Measurements from ENCODE around the gene NEURL1B.

Gene NEURL1B

GRCh38 chr5:172686111-172686510 is 45.0 kb downstream of the NEURL1B start:
- no peak for TF ChIP-seq ZNF354C (tag by site-specific recombination; IDR thresholded peaks at IDR 0.05; ENCODE audit: borderline replicate concordance, low read depth)
- no peak for TF ChIP-seq ZEB2 (tag by site-specific recombination; IDR thresholded peaks at IDR 0.05)
- H3K36me3 ChIP-seq (ENCODE audit: control insufficient read depth in 2 of 2, insufficient read depth in 1 of 2, low read length in 2 of 2), result no peaks in the 10 kb centered on the region
- H3K4me1 ChIP-seq (ENCODE audit: control insufficient read depth, insufficient read depth, low read length), result no peaks in the 10 kb centered on the region
- POLR2A ChIA-PET, result no interaction called here
- H3K4me3 ChIP-seq (ENCODE audit: low read depth, low read length), result no peak overlapping the region
- H3K9me3 ChIP-seq (ENCODE audit: control insufficient read depth, insufficient read depth, low read depth, low read length), result no peaks in the 10 kb centered on the region
- CTCF ChIA-PET, result interaction anchor here (0.7 to 2.1 kb wide), 3 partner anchors 11 to 207 kb away, joined by 3 to 11 read pairs (median 11); no protein-coding TSS in a partner anchor
- H3K27ac ChIP-seq (ENCODE audit: extremely low read depth, low read depth, low read length), result no peak overlapping the region

GRCh38 chr5:172686539-172687390 is 45.7 kb downstream of the NEURL1B start:
- POLR2A ChIA-PET, result no interaction called here
- H3K36me3 ChIP-seq (ENCODE audit: control insufficient read depth in 2 of 2, insufficient read depth in 1 of 2, low read length in 2 of 2), result no peaks in the 10 kb centered on the region
- no peak overlapping the region for H3K4me3 ChIP-seq (ENCODE audit: low read depth, low read length)
- CTCF ChIA-PET, result interaction anchor here (0.6 to 2.4 kb wide), 5 partner anchors 10 to 573 kb away, joined by 3 to 11 read pairs (median 4); no protein-coding TSS in a partner anchor
- no peak overlapping the region for H3K27ac ChIP-seq (ENCODE audit: extremely low read depth, low read depth, low read length)
- H3K4me1 ChIP-seq (ENCODE audit: control insufficient read depth, insufficient read depth, low read length), result no peaks in the 10 kb centered on the region
- H3K9me3 ChIP-seq (ENCODE audit: control insufficient read depth, insufficient read depth, low read depth, low read length), result no peaks in the 10 kb centered on the region
- no peak for TF ChIP-seq ZNF529 (tag by site-specific recombination; IDR thresholded peaks at IDR 0.05; ENCODE audit: insufficient replicate concordance)

GRCh38 chr5:172687940-172688339 is 46.9 kb downstream of the NEURL1B start:
- POLR2A ChIA-PET, result no interaction called here
- no peak overlapping the region for H3K27ac ChIP-seq (ENCODE audit: extremely low read depth, low read depth, low read length)

More at GRCh38 chr5:172687940-172688339, 46.9 kb downstream of the NEURL1B start:
- CTCF ChIA-PET, result interaction anchor here (0.6 to 2.4 kb wide), 4 partner anchors 9 to 574 kb away, joined by 3 to 9 read pairs (median 4); no protein-coding TSS in a partner anchor
- no peak overlapping the region for H3K4me3 ChIP-seq (ENCODE audit: low read depth, low read length)
- no peaks in the 10 kb centered on the region for H3K9me3 ChIP-seq (ENCODE audit: control insufficient read depth, insufficient read depth, low read depth, low read length)
- TF ChIP-seq ZNF654 (tag by site-specific recombination; IDR thresholded peaks at IDR 0.05; ENCODE audit: low read depth) (no peak), YY1 (tag by site-specific recombination; IDR thresholded peaks at IDR 0.05) (no peak), ZNF529 (tag by site-specific recombination; IDR thresholded peaks at IDR 0.05; ENCODE audit: insufficient replicate concordance) (no peak), ELK4 (IDR thresholded peaks at IDR 0.05; ENCODE audit: borderline replicate concordance, low read depth, low read length) (no peak), ZNF274 (IDR thresholded peaks at IDR 0.05; ENCODE audit: low read length) (no peak), ZNF274 (tag by site-specific recombination; IDR thresholded peaks at IDR 0.05; ENCODE audit: borderline replicate concordance) (no peak), TRIM28 (IDR thresholded peaks at IDR 0.05; ENCODE audit: borderline replicate concordance, low read length) (no peak), IKZF3 (tag by site-specific recombination; IDR thresholded peaks at IDR 0.05) (no peak), RBAK (tag by site-specific recombination; IDR thresholded peaks at IDR 0.05) (no peak), ZNF561 (tag by site-specific recombination; IDR thresholded peaks at IDR 0.05; ENCODE audit: borderline replicate concordance) (no peak), ZNF664 (tag by site-specific recombination; IDR thresholded peaks at IDR 0.05) (no peak), ZNF18 (tag by site-specific recombination; IDR thresholded peaks at IDR 0.05) (no peak), ZNF843 (tag by site-specific recombination; IDR thresholded peaks at IDR 0.05) (no peak), ZNF48 (tag by site-specific recombination; IDR thresholded peaks at IDR 0.05) (no peak), ZNF121 (tag by site-specific recombination; IDR thresholded peaks at IDR 0.05) (no peak), SETDB1 (IDR thresholded peaks at IDR 0.05; ENCODE audit: insufficient read length, low read length) (no peak), ZFHX2 (tag by site-specific recombination; conservative IDR thresholded peaks at IDR 0.05) (no peak), YY2 (tag by site-specific recombination; IDR thresholded peaks at IDR 0.05) (no peak), GLIS2 (tag by site-specific recombination; IDR thresholded peaks at IDR 0.05) (no peak), HIC1 (tag by site-specific recombination; IDR thresholded peaks at IDR 0.05) (no peak), ZNF211 (tag by site-specific recombination; IDR thresholded peaks at IDR 0.05; ENCODE audit: low read depth) (no peak)
- H3K4me1 ChIP-seq (ENCODE audit: control insufficient read depth, insufficient read depth, low read length), result no peaks in the 10 kb centered on the region
- no peaks in the 10 kb centered on the region for H3K36me3 ChIP-seq (ENCODE audit: control insufficient read depth in 2 of 2, insufficient read depth in 1 of 2, low read length in 2 of 2)
